GM08714 (cell line): ENCODE data around the gene OR4K13.

Experiments used
- H3K4me3 ChIP-seq: fragments of 200-500 bp; sonication (Bioruptor generic); 2 replicates; pipeline ENCODE4 v1.5.1; 2014; ENCODE audit warnings: mild to moderate bottlenecking, low read length, inconsistent platforms
- ZNF274 ChIP-seq: IDR thresholded peaks from 2 replicates; pipeline ENCODE4 v1.6.1; 2012; ENCODE audit warnings: mild to moderate bottlenecking, low read depth, low read length

OR4K13 gene, protein sequence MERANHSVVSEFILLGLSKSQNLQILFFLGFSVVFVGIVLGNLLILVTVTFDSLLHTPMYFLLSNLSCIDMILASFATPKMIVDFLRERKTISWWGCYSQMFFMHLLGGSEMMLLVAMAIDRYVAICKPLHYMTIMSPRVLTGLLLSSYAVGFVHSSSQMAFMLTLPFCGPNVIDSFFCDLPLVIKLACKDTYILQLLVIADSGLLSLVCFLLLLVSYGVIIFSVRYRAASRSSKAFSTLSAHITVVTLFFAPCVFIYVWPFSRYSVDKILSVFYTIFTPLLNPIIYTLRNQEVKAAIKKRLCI

GRCh38 chr14:20035938-20036337 lies at the start of gene OR4K13:
Gene OR4K13, minus strand, starts transcription at chr14:20036038. Its CDS starts 1,280 bp downstream, at chr14:20034758.
- no peak for TF ChIP-seq ZNF274
- no peak within 1 kb of the TSS for H3K4me3 ChIP-seq

DNA sequence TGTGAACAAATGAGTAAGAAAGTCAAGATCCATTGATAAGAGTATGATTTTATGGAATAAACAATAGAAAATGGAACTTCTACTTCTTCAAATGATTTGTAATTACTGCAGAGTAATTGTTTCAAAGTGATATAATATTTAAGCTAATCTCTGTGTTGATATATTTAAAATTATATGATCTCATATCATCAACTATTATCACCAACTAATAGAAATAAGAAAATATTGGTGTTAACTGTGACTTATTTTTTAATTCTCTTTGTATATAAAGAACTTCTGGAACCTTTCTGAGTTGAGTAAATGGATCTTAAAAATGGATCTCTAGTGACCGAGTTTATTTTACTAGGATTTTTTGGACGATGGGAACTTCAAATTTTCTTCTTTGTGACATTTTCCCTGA lies 23.9 kb upstream of the OR4K13 start, which contains the start of gene OR4L1:
Gene OR4L1, plus strand, starts transcription at position 301 of the 400 bp plus-strand sequence. Its CDS starts 0 bp downstream, at position 301.
- no peak for TF ChIP-seq ZNF274
- no peak within 1 kb of the TSS for H3K4me3 ChIP-seq

DNA sequence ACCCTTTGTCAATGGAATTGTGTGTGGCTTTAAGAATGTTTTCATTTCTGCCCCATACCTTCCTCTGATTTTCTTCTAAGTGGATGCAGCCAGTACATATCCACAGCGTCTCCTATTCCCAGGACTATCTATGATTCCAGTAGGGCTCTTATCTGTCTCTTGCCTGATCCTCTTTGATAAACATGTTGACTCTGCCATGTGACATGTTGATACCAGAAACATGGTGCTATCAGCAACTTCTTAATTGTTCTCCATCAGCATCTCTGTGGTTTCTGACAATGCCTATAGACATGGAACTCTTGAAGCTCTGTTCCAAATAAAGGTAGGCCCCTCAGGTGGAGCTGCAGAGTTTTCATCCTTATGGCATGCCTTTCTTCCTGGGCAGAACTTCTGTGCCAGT lies 12.4 kb upstream of the OR4K13 start:
- no peak overlapping the region for H3K4me3 ChIP-seq
- TF ChIP-seq ZNF274 = no peak

- no peak for TF ChIP-seq ZNF274
- no peak overlapping the region for H3K4me3 ChIP-seq
Observed at GRCh38 chr14:20044243-20044642, 8.4 kb upstream of the OR4K13 start.

- no peak for TF ChIP-seq ZNF274
- no peak overlapping the region for H3K4me3 ChIP-seq
Observed at GRCh38 chr14:20035449-20035848, 389 bp downstream of the OR4K13 start.

DNA sequence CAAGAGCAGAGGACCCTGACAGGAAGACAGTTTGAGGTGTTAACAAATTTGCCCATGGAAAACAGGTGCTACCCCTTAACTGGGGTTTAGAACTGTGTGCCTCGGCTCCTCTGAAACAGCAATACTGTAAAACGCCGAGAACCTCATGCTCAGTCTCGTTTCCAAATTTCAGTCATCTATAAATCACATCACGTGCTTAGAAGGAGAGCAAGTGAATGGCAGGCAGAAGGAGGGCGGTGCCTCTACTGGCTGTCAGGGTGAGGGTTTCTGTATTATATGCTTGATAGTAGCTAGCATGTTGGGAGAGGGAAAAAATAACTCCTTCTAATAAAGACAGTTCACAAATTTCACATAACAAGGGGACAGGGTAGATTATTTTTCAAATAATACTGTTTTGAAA lies 4.8 kb downstream of the OR4K13 start:
- no peak overlapping the region for H3K4me3 ChIP-seq
- TF ChIP-seq ZNF274 = no peak

DNA sequence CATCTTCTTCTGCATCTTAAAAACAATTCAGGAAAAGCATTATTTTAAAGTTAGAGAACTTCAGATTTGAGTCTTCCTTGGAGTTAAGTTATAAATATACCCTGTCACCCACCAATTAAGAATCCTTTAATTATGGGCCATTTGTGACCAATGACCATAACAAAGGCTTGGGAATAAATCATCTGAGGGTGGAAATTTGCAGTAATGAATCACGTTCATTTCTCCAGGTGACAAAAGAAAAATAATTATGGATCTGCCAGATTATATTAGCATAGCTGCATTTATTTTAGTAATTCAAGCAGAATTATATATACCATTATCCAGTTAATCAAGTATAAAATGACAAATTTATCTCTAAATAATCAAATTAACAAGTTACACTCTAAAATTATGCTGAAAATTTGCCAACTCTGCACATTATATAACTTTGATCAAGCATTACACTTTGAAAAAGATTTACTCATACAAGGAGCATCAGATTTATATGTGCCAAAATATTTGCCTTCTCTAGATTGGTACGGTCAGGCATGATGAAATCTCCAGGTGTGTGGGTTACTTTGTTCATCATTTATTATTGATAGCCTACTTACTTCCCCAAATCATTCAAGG lies 16.5 kb downstream of the OR4K13 start, which contains the start of gene OR4K14:
Gene OR4K14, minus strand, starts transcription at position 51 of the 609 bp plus-strand sequence. CDS start 4,114 bp downstream, outside the sequence.
- no peak within 1 kb of the TSS for H3K4me3 ChIP-seq
- no peak for TF ChIP-seq ZNF274

GRCh38 chr14:20008156-20008555 lies 27.7 kb downstream of the OR4K13 start:
- H3K4me3 ChIP-seq = no peak overlapping the region
- TF ChIP-seq ZNF274 = no peak

- no peak overlapping the region for H3K4me3 ChIP-seq
- no peak for TF ChIP-seq ZNF274
Observed at GRCh38 chr14:20002319-20002718, 33.5 kb downstream of the OR4K13 start.

DNA sequence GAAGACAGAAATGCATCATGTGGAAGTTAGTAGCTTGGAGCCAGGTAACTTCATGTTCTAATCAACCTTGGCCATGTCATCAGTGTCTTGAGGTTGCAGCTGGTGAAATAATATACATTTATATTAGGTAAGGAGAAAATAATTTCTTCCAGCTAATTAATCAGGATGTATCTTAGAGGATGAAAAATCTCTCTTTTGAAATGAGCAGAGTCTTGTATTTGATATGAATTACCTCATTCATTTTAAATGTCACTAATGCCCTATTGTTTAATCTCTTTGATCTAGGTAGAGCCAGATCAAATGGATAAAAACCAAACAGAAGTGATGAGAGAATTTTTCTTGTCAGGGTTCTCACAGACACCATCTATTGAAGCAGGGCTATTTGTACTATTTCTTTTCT lies 34.0 kb downstream of the OR4K13 start, which contains the start of gene OR4Q2:
Gene OR4Q2, plus strand, starts transcription at position 301 of the 400 bp plus-strand sequence.
- no peak for TF ChIP-seq ZNF274
- H3K4me3 ChIP-seq = no peak within 1 kb of the TSS

- no peak overlapping the region for H3K4me3 ChIP-seq
- no peak for TF ChIP-seq ZNF274
Observed at GRCh38 chr14:19993438-19993837, 42.4 kb downstream of the OR4K13 start.
